SKM-1 treated with dmso at 0.1 percent for 144 hours (cell line): ENCODE measurements around the gene PPP2R2B.

Experiments
- DNase-seq: peaks from one replicate; lab custom pipeline; 2025; ENCODE audit not compliant: unreplicated experiment; lab: John Stamatoyannopoulos, UW

PPP2R2B gene

DNA sequence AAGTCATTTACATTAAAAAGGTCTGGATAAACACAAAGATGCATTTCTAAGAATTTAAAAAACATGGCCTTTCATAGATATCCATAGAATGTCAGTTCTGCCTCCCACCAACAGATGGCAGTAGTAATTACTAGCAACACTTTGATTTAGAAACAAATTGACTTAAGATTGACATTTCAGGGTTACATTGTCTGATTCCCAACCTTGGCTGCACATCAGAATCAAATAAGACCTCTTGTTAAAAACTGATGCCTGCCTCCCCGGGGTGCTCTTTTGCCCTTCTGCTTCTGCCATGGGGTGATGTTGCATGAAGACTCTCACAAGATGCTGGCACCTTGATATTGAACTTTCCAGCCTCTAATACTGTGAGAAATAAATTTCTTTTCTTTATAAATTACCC lies 216.3 kb downstream of the PPP2R2B start:
- peak; percentile 30 for DNase-seq

GRCh38 chr5:146660376-146660960 lies 218.1 kb downstream of the PPP2R2B start:
- no peak for DNase-seq

GRCh38 chr5:146659961-146660360 lies 218.6 kb downstream of the PPP2R2B start:
- DNase-seq: no peak

DNA sequence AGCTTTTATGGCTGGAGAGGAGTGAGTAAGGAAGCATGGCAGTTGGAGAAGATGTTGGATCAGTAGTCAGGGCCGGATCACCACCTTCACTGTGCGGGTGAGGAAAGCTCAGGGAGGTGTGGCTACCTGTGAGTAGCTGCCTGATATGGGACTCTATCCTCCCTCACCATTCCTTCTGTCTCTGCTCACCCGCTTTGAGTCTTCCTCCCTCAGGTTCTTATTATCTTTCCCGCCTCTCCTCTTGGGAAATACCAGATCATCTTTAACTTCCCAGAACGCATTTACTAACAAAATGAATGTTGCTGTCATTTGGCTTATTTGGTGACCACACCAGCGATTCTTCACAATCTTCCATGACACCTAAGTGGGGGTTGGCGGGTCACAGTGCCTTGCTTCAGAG lies 221.9 kb downstream of the PPP2R2B start:
- no peak for DNase-seq

GRCh38 chr5:146653560-146653959 lies 225.0 kb downstream of the PPP2R2B start:
- DNase-seq: no peak

DNA sequence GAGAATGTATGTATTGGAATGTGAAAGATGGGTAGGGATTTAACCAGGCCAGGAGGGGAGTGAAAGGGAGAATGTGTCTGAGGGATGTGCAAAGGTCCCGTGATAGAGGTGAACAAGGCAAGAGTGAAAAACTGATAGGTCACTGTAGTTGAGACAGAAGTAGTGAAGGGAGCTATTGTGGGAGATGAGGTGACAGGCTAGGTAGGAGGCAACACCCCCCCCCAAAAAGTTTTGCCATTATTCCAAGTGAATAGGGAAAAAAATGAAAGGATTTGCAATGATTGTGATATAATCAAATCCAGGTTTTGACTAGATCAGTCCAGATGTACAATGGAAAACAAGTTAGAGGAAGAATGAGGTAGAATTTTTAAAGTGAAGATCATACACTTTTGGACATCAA lies 226.0 kb downstream of the PPP2R2B start:
- no peak for DNase-seq

DNA sequence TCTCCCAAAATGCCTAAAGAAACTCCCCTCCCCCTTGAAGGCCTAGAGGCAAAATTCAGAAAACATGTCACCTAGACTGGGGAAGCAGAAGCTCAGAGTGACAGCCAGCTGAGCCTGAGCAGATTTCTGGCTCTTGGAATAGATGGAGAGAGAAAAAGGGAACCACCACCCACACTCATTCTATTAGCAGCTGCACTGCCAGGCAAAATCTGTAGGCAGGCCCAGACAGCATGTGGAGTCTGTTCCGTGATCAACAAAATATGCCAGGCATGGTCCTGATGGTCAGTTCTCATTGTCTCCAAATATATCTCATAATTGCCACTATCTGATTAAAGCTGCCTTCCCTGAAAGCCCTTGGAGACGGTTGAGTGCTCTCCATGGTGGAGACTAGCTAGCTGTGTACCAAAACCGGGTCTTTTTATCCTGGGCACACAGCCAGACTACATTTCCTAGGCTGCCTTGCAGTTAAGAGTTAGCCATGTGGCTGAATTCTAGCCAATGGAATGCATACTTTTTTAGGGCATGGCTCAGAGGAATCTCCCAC lies 230.8 kb downstream of the PPP2R2B start:
- no peak for DNase-seq

DNA sequence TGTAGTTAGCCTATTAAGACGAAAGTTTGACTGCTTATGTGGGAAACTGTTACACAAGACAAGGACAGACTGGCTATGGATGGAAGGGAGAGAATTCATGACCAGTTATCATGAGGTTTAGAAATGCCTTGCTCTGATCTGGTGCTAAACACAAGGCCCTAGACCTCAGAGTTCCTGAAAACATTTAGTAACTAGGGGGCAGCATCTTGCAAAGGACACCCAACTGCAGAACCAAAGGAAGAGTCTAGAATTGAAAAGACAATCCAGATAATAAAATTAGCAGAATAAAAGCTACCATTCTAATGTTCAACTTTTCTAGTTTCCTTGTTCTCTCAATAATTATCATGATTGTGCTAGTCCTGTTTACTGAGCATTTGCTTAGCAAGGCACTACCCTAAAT lies 232.1 kb downstream of the PPP2R2B start:
- DNase-seq: no peak

GRCh38 chr5:146645342-146645741 lies 233.2 kb downstream of the PPP2R2B start:
- no peak for DNase-seq

GRCh38 chr5:146644831-146645230 lies 233.7 kb downstream of the PPP2R2B start:
- DNase-seq: no peak

DNA sequence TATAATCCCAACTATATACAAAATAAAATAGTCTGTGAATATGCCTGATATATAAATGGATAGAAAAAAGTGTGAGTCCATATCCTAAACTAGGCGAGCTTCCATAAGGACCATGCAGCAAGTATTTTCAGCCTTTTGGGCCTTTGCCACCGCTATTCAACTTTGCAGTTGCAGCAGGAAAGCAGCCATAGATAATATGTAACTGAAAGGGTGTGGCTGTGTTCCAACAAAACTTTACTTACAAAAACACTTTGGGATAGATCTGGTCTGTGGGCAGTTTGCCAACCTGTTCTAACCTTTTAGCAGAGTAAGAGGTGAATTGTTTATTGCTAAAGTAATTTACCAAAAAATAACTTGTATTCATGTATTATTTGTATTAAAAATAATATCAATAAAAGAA lies 234.8 kb downstream of the PPP2R2B start:
- DNase-seq: no peak

- no peak for DNase-seq
Measured at GRCh38 chr5:146642410-146642809, 236.1 kb downstream of the PPP2R2B start.

DNA sequence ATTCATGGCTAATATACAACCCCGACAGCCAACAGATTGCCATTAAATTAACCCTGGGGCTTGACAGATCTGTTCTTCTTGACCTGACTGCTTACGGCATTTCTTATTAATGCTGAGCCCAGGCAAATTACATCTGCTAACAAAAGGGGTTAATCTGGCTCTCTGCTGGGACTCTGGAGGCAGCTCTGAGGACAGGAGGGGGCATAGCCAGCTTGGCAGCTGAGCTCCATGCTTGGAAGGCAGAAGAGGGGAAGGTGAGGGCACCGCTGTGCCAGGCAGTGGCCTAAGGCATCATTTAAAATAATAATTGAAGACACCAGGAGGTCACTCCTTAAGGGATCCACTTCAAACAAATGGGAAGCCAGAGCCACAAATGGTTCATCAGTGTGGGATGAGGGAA lies 236.6 kb downstream of the PPP2R2B start:
- no peak for DNase-seq

- no peak for DNase-seq
Measured at GRCh38 chr5:146640285-146640896, 238.2 kb downstream of the PPP2R2B start.

- no peak for DNase-seq
Measured at GRCh38 chr5:146635443-146635842, 243.1 kb downstream of the PPP2R2B start.

DNA sequence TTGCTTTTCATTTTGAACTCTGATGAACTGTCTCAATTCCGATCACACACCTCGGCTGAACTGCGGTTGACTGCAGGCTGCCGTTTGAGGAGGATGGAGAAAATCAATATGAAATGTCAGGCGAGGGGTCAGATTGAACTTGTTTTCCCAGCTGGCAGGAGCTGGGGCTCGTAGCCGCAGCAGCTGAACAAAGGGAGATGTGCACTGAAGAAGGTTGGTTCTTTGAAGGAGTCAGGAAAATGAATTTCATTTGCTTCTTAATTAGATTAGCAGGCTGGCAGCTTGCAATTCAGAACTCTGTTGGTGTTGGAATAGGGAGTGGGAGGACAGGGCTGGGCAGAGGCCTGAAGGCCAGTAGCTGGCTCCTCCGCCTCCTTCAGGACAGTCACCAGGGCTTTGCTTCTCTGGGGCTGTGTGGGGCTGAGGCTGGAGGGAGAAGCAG lies 245.2 kb downstream of the PPP2R2B start:
- no peak for DNase-seq

GRCh38 chr5:146632620-146633322 lies 245.8 kb downstream of the PPP2R2B start:
- no peak for DNase-seq

DNA sequence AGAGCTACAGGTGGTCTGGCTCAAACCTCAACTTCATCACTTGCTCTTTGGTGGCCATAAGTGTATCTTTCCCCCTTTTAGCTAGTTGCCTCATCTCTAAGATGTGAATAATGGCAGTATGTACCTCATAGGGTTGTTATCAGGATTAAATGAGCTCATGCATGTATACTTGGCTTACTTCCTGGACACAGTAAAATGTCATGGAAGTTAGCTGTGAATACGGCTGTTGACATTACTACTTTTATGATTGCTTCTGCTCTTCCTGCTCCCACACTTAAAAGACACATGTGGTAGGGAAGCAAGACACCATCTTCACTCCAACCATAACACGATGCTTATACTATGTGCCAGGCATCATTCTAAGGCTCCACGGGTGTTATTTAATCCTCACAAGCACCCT lies 248.1 kb downstream of the PPP2R2B start:
- no peak for DNase-seq

DNA sequence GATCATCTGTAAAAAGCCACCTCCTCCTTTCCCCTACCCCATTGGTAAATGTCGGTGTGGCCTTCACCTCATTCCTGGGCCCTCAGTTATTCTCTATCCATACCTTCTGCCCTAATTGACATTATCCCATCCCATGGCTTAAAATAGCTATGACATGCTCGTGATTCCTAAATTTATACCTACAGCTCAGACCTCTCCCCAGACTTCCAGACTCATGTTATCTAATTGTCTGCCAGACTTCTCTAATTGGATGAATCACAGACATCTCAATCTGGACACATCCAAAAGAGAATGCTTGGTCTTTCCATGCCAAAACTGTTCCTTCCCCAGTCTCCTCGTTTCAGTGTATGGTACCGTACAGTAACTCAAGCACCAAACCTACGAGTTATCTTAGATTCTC lies 249.6 kb downstream of the PPP2R2B start:
- no peak for DNase-seq

DNA sequence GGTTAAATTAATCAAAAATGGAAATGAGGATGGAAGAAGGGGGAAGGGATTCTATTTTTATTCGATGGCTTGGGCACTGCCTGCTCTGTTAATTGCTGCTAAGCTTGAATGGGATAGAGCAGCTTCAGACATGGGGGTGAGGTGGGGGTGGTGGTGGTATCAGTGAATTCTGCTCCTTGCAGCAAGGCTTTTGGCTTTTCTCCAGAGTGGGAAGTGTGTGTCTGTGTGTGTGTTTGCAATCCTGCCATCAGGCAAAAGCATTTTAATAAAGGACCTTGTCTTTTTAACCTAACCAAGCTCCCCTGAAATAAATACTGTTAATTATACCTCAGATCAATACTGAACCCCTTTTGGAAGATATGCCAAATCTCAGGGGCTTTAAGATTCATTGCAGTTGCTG lies 251.6 kb downstream of the PPP2R2B start:
- DNase-seq: no peak

DNA sequence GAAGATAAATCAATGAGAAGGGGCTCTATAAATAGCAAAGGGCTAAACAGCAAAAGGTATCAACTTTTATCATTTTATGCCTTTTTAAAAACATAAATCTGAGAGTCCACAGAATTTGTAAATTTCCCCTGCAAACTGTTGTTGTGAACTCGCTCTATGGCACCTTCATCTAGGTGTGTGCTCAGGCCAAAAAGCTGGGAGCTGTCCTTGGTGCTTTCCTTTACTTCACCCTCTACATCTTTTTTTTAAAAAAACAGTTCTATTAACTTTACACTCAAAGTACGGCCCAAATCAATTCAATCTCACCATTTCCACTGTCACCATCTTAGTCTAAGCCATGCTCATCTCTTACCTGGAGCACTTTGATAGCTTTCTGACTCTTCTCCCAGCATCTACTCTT lies 254.4 kb downstream of the PPP2R2B start:
- DNase-seq: no peak

DNA sequence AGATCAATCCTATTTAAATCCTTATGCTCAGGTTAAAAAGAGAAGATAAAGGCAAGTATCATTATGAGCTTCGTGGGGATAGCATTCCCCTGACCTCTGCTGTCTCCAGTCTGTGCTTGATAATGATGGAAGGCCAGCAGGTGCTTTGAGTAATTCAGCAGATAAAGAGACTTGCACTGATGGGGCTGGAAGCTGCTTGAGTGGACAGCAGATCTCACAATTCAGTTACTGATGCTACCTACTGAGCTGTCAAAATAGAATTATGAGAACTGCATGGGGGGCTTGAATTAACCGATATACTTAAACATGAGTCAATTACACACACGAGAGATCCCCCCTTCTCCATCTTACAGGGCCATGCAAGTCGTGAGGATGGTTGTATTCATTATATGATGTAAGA lies 254.9 kb downstream of the PPP2R2B start:
- no peak for DNase-seq
